Measurements from ENCODE around the gene SMAD3.
"Not testable (repeated sequence)": the region's sequence is repeated elsewhere in the genome, so short reads cannot be mapped to it uniquely, and the experiment has no call there.

SMAD3 gene

DNA sequence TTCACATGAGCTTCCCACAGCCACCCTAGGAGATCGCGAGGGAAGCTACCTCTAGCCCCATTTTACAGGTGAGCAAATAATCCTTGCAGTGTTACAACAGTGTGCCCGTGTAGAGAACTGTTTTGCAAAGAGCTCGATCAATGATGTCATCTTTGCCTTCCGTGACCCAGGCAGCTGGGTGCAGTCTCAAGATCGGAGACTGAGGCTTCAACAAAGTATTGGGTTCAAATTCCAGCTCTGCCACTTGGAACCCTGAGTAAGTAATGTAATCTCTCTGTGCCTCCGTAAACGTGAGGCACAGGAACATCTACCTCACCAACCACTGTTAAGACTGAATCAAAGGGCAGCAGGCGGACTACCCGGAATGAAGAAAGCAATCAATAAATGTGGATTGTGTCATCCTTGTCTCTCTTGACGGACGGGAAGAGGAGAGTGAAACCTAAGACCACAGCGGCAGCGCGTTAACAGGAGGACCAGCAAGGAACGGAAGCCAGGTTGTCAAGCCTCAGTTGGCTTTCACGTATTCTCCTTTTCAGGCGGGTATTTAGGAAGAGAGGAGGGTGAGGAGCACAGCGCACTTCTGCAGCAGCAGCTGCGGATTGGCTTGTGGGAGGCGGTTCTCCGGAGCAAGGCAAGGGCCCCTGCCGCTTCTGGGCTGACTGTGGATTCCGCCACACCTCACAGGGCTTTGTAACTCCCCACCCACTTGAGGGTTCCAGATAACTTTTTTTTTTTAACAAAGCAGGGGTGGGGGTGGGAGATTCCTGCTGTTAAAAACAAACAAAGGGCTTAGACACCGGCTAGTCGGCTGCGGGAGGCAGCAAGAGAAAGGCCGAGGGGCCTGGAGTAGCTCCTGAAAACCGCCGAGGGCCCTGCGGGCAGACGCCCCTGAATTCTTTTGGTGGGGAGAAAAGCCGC, 1.5 kb upstream of the SMAD3 start:
- DNase-seq (ENCODE audit: low read depth in 2 of 2): no peak

DNA sequence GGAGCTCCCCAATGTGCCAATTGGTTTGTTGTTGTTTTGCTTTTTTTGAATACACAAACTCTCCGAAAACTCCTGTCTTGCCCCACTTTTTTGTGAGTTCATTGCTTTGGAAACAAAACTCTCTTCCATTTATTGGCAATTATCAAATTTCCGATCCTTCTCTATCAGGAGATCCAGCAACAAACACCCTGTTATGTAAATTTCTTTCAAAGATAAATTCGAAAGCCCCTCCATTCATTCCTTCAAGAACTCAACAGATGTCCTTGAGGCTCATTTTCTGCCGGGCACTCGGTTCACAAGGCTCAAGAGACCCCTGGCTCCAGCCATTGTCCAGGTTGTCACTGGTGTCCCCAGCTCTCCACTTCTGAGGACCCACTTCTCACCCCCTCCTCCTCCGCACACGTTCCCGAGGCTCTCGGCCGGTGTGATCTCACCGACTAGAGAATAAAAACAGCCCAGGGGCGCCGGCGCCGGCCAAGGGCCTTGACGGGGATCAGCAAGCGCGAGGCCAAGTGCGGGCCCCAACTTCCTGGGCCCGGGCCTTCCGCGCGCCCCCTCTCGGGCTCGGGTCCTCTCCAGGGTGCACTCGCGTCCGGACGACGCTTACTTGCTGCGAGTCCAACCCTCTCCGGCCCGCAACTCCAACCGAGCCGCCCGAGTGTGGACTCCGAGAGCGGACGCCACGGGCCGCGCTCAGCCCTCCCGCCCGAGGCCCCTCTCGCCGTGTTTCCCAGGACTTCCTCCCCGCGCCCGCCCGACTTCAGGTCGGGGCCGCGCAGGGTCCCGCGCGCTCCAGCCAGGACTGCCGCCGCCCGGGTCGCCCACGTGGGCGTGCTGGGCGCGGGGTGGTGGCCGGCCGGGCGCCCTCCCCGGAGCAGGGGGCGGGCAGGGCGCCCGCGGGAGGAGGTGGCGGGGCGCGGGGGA, 533 bp upstream of the SMAD3 start:
- no peak for DNase-seq (ENCODE audit: low read depth in 2 of 2)

DNA sequence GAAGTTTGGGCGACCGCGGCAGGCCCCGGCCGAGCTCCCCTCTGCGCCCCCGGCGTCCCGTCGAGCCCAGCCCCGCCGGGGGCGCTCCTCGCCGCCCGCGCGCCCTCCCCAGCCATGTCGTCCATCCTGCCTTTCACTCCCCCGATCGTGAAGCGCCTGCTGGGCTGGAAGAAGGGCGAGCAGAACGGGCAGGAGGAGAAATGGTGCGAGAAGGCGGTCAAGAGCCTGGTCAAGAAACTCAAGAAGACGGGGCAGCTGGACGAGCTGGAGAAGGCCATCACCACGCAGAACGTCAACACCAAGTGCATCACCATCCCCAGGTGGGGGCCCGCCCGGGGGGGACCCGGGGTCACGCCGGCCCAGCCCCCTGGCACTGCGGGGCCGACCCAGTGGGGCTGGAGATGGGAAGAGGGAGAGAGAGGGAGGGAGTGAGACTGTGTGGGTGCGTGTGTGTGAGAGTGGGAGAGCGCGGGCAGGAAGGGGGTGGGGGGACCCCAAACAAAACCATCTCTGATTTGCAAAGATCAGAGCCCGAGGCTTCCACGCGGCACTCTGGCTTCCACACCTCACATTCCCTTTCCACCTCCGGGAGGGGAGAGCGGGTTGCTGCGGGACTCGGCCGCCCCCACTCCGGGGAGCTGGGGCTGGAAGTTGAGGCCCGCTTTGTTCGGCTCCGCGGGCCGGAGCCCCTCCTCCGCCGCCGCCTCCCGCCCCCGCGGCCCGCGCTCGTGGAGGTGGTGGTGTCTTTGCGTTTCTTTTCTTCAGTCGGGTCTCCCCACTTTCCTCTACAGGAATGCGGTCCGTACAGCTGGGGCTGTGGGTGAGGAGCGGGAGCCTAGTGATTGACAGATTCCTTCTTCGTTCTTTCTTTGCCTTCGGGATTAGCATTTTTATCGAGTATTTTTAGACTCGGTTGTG, 898 bp downstream of the SMAD3 start:
- DNase-seq (ENCODE audit: low read depth in 2 of 2): no peak

DNA sequence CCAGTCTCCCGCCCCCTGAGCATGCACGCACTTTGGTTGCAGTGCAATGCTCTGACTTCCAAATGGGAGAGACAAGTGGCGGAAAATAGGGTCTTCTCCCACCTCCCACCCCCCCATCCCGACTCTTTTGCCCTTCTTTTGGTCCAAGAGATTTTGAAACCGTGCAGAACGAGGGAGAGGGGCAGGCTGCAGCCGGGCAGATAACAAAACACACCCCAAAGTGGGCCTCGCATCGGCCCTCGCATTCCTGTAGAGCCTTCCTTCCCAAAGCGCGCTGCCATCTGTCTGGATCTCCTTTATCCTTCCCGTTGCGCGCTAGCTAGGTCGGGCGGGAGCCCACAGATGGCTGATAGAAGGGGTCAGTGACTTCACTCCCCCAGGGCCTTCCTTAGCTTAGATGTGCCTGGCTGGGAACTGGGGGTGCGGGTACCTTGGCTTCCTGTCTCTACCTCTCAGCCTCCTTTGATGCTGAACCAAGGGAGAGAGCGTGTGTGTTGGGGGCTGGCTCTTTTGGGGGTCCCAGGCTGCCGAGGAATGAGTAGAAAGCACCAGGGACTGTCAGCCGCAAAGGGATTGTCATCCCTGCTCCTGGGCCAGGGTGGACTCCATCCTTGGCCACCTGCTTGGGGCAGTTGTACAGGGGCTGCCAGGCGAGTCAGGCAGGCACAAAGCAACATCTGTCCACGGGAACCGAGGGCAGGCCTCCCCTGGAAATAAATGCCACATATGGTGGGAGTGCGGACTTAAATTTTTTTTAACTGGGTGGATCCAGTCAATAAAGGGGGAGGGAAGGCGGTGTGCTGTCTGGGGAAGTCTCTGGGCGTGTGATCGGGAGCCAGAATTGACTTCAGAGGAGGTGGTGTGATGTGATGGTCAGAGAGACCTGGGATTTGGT, 1.8 kb downstream of the SMAD3 start:
- DNase-seq (ENCODE audit: low read depth in 2 of 2): no peak

DNA sequence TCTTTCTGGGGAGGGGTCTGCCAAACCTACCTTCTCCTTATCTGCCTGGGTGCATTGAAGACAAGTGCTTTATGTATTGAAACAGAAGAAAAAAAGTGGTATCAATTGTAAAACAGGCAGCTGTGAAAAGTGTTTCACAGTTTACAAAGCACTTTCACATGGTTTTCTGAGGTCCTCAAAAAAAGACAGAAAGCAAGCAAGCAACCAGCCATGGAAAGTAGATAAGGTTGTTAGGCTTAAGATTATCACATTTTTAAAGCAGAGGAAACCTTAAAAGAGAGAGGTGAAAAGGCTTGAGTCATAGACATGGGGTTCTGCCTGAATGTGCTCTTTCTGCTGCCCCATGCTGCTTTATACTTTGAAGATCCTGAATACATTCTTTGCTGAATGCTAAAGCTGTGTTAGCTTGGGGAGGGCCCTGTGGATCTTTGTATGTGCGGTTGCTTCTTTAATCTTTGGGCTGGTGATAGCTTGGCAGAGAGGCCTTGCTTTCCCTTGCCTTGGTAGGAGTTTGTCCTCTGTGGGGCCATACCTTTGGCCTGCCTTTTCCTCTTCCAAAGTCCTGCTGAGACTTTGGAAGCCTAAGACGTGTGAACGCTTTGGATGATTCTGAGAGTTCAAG, 2.6 kb downstream of the SMAD3 start:
- no peak for DNase-seq (ENCODE audit: low read depth in 2 of 2)

DNA sequence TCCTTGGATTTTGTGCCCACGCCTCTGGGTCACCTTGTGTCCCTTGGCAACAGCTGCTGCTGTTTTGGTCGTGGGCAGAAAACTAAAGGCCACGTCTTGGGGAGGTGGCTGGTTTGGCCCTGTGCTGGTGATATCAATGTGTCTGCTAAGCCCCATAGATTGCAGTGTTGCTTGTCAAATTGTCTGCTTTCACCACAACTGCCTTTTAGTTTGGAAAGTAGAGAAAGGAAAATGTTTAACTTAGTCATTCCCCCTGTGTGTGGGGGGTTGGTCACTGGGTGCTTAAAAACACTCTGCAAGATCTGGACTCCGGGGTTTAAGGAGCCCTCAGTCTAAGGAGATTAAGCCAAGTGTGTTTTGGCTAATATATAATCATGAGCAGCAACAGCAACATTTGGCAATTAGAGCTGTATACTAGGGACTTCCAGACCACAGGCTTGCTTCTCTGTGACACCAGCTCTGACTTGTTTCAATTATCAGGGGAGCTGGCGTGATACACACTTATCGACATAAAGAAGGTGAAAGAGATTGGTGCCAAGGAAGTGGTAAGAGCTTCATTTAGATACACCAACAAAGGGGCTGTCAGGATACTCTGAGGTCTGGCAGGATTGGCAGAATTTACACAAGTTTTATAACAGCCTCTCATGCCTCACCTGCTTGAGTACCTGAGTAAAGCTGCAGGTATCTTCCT, 3.5 kb downstream of the SMAD3 start:
- DNase-seq (ENCODE audit: low read depth in 2 of 2): no peak

DNA sequence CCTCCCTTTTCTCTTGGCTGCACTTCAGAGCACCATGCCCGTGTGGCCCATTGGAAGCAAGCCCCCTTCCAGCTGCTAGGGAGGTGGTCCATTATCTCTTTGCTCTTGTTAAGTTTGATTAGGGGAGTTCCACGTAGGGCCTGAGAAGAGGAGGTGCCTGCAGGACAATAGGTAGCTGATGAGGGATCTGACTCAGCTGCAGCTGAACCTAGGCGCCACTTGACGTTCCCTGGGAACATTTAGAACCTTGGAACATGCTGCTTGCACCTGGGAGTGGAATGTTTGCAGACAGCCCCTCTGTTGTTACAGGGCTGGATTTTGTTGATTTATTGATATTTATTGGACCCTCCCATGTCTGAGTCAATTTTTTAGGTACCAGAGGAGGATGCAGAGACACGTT, 4.7 kb downstream of the SMAD3 start:
- DNase-seq (ENCODE audit: low read depth in 2 of 2): no peak

DNA sequence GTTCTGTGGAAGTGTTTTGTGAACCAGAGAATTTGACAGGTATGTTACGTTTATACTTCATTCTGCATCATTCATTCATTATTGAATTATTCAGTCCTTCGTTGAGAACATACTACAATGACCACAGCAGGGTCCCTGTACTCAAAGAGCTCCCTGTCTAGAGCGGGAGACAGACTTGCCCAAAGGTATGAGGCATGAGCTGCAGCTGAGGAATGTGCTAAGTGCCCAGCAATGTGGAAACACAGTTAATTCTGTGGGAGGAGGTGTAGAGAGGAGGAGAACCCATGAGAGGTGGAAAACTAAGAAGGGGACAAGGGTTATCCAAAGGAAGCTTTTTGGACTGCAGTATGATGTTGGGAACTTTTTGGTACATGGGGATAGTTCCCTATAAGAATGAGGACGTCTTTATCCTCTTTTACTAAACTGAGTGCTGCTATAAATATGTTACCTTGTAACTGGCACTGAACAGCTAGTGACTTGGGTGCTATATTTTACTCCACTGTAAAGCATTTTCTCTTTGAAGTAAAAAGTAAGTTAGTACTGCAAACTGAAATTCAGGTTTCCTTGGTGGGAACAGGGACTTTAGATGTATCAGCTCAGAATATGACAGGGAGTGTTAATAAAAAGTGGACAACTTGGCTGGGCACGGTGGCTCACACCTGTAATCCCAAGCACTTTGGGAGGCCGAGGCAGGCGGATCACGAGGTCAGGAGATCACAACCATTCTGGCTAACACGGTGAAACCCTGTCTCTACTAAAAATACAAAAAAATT, 5.7 kb downstream of the SMAD3 start:
- no peak for DNase-seq (ENCODE audit: low read depth in 2 of 2)

DNA sequence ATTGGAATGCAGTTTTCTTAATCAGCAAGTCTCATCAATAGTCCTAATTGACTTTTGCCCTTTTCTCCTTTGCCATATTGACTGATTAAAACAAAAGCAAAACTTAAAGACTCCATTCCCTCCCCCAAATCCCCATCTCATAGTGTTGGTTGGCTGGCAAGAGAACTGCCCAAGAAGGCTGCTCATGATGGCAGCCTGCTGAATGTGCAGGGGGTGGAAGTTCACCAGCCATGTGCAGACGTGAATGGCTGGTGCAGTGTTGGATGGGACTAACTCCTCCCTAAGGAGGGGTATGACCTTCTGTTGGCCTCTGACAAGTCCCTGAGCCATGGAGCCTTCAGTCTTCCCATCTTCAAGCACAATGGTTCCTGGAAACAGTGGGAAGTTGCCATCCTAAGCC, 7.0 kb downstream of the SMAD3 start:
- DNase-seq (ENCODE audit: low read depth in 2 of 2): no peak

DNA sequence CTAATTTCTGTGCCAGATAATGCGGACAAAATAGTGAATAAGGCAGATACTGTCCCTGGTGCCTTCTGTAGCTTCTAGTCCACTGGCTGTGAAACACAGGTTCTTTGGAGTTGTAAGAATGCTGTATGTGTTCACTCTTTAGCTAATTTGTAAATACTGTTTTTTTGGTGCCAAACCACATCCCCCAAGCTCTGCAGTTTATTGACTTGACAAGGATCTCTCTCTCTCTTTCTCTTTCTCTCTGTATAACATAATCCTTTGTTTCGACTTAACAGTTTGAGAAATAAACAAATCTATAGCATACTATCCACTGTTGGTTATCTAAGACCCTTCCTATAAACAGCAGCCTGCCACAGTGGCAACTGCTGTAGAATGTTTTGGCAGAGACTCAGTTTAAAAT, 7.6 kb downstream of the SMAD3 start:
- DNase-seq (ENCODE audit: low read depth in 2 of 2): no peak

DNA sequence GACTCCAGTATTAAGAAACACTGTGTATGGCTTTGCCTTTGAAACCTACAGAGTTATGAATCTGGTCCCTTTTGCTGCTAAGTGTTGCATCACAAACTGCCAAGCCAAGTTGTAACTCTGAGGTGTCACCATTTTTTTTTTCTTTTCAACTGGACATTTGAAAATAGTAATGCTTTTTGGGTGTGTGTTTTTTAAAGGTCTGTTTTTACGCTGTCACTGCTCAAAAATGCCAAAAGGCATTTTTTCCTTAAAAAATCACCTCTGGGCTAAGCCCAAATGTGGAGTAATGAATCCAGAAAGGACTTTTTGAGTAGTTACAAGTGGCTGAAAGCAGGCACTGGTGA, 9.5 kb downstream of the SMAD3 start:
- DNase-seq (ENCODE audit: low read depth in 2 of 2): no peak

DNA sequence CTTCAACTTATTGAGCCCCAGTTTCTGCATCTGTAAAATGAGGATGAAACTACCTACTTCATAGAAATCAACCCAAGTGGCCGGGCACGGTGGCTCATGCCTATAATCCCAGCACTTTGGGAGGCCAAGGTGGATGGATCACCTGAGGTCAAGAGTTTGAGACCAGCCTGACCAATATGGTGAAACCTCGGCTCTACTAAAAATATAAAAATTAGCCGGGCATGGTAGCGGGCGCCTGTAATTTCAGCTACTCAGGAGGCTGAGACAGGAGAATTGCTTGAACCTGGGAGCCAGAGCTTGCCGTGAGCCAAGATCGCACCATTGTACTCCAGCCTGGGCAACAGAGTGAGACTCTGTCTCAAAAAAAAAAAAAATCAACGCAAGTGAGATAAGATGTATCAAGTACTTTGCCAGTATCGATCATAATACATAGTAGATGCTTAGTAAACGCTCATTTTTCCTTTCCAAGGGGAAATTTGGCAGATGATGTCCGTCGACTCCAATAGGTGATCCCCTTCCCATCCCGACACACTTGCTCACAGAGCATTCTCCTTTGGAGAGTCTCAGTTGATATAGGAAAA, 10.2 kb downstream of the SMAD3 start:
- not testable (repeated sequence) for DNase-seq (ENCODE audit: low read depth in 2 of 2)

DNA sequence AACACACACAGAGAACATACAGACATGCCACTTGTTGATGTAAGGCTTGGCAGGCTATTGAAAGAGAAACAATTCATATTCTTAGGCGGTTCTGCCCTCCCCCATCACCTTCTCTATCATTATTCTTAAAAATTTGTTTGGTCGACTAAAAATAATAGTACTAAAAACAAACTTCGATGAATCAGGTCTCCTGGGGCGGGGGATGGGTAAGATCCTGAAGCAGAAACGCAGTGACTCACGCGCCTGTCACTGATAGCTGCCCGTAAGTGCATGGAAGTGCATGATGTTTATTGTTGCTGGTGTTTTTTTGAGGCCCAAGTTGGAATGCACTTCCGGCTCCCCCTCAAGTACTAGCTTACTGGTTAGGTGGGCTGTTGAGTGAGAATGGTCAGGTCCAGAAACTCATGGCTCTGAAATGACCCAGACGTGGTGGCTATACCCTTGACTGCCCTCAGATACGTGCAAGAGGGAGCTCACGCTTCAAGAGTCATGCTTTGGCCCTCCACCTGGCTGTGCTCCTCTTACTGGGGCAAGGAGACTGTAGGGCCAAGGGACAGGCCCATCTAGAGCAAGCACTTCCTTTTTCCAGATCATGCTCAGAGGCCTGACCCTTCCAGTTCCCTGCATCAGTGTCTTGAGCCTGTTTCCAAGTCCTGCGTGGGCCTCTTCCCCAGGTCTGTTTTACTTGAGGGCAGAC, 10.9 kb downstream of the SMAD3 start:
- DNase-seq (ENCODE audit: low read depth in 2 of 2): peak in 1 of 2 experiments; percentile 58

DNA sequence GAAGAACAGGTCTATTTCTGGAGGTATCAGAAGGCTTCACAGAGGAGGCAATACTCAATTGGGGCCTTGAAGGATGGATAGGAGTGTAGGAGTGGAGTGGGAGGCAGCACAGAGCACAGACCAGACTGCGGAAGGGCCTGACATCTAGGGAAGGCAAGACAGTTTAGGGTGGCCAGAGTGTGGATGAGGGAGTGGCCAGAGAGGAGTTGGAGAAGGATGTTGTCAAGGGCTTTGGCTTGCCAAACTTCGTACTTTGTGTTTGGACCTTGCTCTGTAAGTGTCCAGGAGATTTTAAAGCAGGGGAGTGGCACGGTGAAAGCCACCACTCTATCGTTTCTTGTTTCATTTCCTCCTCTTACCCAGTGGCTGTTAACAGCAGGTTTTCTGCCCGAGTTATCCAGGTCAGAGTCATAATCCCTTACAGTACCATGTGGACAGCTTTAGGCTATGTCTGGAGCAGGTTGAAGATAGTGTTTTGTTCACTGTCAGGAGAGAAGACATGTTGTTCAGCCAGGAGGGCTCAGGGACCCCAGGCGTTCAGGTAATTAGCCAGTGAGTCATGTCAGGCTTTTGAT, 12.3 kb downstream of the SMAD3 start:
- no peak for DNase-seq (ENCODE audit: low read depth in 2 of 2)

DNA sequence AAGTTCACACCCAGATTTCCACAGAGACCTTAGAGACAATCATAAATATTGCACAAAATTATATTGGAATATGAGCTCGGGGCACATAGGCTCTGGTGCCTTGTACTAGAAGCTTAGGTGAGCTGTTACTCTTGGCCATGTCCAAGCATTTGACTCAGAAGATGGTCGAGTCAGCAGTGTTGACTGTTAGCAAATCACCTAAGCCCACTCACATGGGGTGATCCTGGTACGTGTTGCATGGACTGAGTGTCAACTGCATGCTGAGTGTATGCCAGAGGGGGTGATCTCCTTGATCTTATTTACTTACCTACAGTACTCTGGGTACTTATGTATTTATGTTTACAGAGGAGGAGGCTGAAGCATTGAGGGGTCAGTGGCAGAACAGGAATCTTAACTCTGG, 14.0 kb downstream of the SMAD3 start:
- no peak for DNase-seq (ENCODE audit: low read depth in 2 of 2)

DNA sequence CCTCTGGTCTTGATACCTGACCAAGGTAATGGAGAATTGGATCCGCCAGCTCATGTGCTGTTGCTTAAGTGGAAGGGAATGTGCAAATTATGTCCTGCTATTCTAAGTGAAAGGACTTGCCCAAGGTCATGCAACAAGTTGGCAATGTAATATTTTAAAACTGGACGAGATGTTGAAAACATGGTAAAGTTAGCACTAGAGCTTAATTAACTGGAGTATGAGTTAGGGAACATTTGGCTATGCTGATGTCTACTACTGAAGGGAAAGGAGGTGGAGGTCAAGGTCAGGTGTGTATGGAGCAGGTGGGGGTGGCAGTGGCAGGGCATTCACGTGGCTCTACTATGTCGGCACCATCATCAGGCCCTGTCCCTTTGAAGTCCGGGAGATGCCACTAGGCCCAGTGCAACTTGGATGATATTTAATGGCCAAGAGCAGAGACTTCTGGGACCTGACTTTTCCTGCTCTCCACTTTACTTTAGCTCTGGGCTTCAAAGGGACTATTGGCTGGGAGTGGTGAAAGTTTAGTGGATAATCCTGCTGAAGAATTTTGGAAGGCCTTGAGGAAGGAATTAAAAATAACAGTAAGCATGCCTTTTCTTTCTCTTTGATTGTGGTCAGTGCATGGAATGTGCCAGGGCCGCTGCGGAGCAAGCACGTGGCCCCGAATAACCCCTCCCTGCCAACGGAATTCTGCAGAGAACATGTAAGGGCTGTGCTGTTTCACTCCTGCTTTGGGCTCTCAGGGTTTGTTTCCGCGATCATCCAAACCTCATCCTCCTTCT, 14.9 kb downstream of the SMAD3 start:
- DNase-seq (ENCODE audit: low read depth in 2 of 2): no peak
